Measurements from ENCODE around the gene S100A10. TPM values are rescaled to one million over a fixed set of nuclear protein-coding genes. Genes with fewer than 3 reads are reported as not detected.

The S100A10 gene
- total RNA-seq, 1 experiment from 2014 or later, result 160 TPM

GRCh38 chr1:152007047-152007446, 13.4 kb upstream of the S100A10 start:
- H3K27me3 ChIP-seq (ENCODE audit: insufficient read depth, low read length), result no peaks in the 10 kb centered on the region

More at GRCh38 chr1:152007047-152007446, 13.4 kb upstream of the S100A10 start:
- no peak overlapping the region for H4K5ac ChIP-seq (ENCODE audit: insufficient read length, low read depth, low read length)
- H4K20me1 ChIP-seq (ENCODE audit: control insufficient read depth, insufficient read depth, insufficient read length), result no peaks in the 10 kb centered on the region
- H3K23ac ChIP-seq (ENCODE audit: insufficient read length, low read depth, low read length), result no peak overlapping the region
- H3K27ac ChIP-seq (ENCODE audit: insufficient read length, low read depth, low read length), result no peak overlapping the region
- no peak overlapping the region for H2AK5ac ChIP-seq (ENCODE audit: insufficient read length, low read length)
- H3K9me3 Mint-ChIP-seq, result no peaks in the 10 kb centered on the region
- no peaks in the 10 kb centered on the region for H3K36me3 Mint-ChIP-seq (ENCODE audit: insufficient read depth in 1 of 3, low read depth in 3 of 3)
- WGBS (ENCODE audit: extremely low coverage, insufficient read length, low lambda C conversion rate), result no CpG with 5 or more reads among the region's 2 CpGs
- H2BK5ac ChIP-seq (ENCODE audit: insufficient read length, low read length), result no peak overlapping the region
- no peak overlapping the region for H3K27ac Mint-ChIP-seq
- H3K9me3 ChIP-seq (ENCODE audit: control insufficient read depth, low read depth, low read length), result no peaks in the 10 kb centered on the region
- no peak overlapping the region for H2BK120ac ChIP-seq (ENCODE audit: low read depth, low read length, poor library complexity, severe bottlenecking)
- no peak overlapping the region for H3T11ph ChIP-seq (ENCODE audit: low read length)
- H3K4me3 Mint-ChIP-seq, result no peak overlapping the region
- H2AFZ ChIP-seq (ENCODE audit: low read length), result no peak overlapping the region
- no peak overlapping the region for H3K4ac ChIP-seq (ENCODE audit: low read depth, low read length)
- H3K79me1 ChIP-seq (ENCODE audit: insufficient read depth, low read depth, low read length, poor library complexity, severe bottlenecking), result no peaks in the 10 kb centered on the region
- no peak overlapping the region for H3K18ac ChIP-seq (ENCODE audit: insufficient read length, low read depth, low read length)
- no peak overlapping the region for H3K14ac ChIP-seq (ENCODE audit: insufficient read depth, low read length)
- H4K8ac ChIP-seq (replicated peaks; ENCODE audit: insufficient read length, low read depth, low read length), result no peak overlapping the region
- H2BK15ac ChIP-seq (ENCODE audit: low read depth, low read length), result no peak overlapping the region
- no peak overlapping the region for H2BK20ac ChIP-seq (ENCODE audit: low read depth, low read length, poor library complexity, severe bottlenecking)
- no peak overlapping the region for H3K4me2 ChIP-seq (ENCODE audit: insufficient read depth, insufficient read length, low read length)
- no peak overlapping the region for H4K91ac ChIP-seq (ENCODE audit: insufficient read length, low read depth, low read length)
- H3K27me3 Mint-ChIP-seq (ENCODE audit: low read depth), result peaks cover 10% of the 10 kb centered on the region
- no peaks in the 10 kb centered on the region for H3K79me2 ChIP-seq (ENCODE audit: insufficient read depth, low read length)
- no peak overlapping the region for H3K56ac ChIP-seq (ENCODE audit: insufficient read length, low read depth, low read length)
- no peak for TF ChIP-seq CTCF (conservative IDR thresholded peaks at IDR 0.05)
- H2BK12ac ChIP-seq (ENCODE audit: insufficient read length, low read depth, low read length), result no peak overlapping the region
- H3K4me1 Mint-ChIP-seq, result peaks cover 0 to under 1% of the 10 kb centered on the region in 2 experiments; a peak in 2 of 4 replicates
- DNase-seq, result no peak
- H3K9ac ChIP-seq (ENCODE audit: extremely low read depth, insufficient read length, low read length), result no peak overlapping the region
- H3K4me1 ChIP-seq (ENCODE audit: insufficient read depth, low read length), result no peaks in the 10 kb centered on the region
- no peaks in the 10 kb centered on the region for H3K23me2 ChIP-seq (ENCODE audit: insufficient read length, low read depth, low read length, poor library complexity, severe bottlenecking)

All from H9 (cell line).